GM12801 (cell line): Measurements from ENCODE around the gene CHRNA7.

ENCODE experiments used
- TF ChIP-seq, protein P1 (sequence below): IDR thresholded peaks from one replicate; pipeline ENCODE4 v1.5.1; 2011; ENCODE audit warnings: control low read depth; ENCODE audit not compliant: insufficient read length; ENCODE audit errors: extremely low read depth

Gene CHRNA7

DNA sequence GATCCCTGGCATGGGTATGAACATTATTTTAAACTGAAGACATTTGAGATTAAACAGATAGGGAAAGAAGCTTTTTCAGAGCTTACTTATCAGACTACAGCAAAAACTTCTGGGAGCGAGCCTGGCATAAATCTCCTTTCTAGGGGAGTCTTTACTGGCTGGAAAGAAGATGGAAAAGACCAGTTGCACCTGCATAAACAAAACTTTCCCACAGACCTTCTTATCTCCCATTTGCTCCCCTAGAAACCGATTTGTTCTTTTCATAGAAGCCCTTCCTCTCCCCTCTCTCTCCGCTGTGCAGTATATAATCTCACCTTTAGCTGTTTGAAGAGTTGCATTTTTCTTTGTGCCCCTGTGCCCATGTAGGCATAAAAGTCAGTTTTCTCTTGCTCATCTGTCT is 93.2 kb downstream of the CHRNA7 start:
- TF ChIP-seq, protein P1, sequence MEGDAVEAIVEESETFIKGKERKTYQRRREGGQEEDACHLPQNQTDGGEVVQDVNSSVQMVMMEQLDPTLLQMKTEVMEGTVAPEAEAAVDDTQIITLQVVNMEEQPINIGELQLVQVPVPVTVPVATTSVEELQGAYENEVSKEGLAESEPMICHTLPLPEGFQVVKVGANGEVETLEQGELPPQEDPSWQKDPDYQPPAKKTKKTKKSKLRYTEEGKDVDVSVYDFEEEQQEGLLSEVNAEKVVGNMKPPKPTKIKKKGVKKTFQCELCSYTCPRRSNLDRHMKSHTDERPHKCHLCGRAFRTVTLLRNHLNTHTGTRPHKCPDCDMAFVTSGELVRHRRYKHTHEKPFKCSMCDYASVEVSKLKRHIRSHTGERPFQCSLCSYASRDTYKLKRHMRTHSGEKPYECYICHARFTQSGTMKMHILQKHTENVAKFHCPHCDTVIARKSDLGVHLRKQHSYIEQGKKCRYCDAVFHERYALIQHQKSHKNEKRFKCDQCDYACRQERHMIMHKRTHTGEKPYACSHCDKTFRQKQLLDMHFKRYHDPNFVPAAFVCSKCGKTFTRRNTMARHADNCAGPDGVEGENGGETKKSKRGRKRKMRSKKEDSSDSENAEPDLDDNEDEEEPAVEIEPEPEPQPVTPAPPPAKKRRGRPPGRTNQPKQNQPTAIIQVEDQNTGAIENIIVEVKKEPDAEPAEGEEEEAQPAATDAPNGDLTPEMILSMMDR: no peak

DNA sequence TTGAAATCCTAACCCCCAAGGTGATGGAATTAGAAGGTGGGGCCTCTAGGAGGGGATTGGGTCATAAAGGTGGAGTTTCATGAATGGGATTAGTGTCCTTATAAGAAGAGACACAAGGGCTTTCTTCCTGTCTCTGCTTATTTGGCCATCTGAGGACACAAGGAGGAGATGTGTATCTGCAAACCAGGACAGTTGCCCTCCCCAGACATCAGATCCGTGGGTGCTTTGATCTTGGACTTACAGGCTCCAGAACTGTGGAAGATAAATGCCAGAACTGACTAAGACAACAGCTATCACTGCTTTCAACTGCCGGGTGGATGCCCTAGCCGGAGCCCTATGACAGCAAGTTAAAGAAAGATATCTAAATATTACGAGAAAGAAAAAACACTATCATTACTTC is 94.4 kb downstream of the CHRNA7 start:
- TF ChIP-seq, protein P1: no peak

- TF ChIP-seq, protein P1: no peak
Measured at GRCh38 chr15:32125595-32125994, 95.3 kb downstream of the CHRNA7 start.

GRCh38 chr15:32129815-32130214 is 99.5 kb downstream of the CHRNA7 start:
- TF ChIP-seq, protein P1: no peak

DNA sequence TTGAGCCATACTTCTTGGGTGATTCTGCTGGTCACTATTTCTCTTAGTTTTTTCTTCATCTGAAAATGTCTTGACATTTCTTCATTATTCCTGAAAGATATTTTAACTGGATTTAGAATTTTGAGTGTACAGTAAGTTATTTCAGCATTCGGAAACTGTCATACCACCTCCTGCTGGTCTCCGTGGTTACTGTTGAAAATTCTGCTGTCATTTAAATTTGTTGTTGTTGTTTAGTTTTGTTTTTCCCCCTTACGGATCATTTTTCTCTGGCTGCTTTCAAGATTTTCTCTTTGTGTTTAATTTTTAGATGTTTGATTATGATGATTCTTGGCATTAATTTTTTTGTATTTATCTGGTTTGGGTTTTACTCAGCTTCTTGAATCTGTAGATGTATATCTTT is 100.5 kb downstream of the CHRNA7 start:
- TF ChIP-seq, protein P1: no peak

DNA sequence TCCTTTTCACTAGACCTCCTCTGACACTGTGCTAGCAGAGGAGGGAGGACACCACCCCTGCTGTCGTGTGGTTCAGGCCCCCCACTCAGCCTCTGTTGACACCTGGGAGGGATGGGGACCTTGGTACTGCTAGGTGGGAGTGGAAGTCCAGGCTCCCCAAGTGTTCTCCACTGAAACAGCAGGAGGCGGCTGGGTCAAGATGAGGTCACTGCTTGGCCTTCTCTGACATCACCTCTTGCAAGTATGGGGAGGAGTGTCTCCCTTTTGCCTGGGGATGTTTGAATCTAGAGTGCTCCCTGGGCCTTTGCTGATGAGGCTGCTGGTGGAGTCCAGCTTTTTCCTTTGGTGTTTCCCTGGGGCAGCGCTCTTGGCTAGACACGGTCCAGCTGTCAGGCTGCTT is 101.5 kb downstream of the CHRNA7 start:
- TF ChIP-seq, protein P1: no peak

DNA sequence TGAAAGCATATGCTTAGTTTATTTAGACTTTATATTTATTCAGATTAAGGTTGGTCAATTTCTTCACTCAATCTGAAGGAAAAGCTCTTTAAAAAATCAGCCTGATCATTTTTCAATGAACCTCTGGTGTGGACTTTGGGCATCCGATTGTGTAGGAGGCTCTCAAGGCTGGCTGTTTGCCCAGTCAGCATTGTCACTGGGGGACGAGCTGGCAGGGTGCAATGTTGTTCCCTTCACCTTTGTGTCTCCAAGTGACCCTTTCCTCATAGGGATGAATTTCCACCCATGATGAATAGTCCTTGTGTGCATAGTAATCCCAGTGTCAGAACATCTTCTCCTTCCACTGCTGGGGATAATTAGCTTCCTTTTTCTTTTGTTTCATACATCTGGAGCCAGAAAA is 102.5 kb downstream of the CHRNA7 start:
- TF ChIP-seq, protein P1: no peak

DNA sequence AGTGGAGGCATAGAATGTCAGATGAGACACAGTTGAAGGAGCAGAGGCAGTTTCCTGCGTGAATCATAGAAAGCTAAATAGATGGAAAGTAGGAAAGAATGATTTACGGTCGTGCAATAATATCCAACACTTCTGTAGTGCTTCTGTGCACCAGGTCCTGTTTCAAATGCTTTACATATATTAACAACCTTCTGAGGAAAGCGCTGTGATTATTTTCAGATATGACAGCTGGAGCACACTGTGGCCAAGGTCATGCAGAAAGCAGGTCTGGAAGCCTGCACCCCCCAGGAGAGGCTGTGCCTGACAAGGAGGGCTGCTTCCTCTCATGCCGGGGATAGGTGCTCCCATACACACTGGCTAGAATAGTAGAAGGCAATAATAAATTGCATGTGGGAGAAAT is 104.5 kb downstream of the CHRNA7 start:
- TF ChIP-seq, protein P1: no peak
